Fibroblast of villous mesenchyme (primary cell): ENCODE data around the gene VGLL4. TPM values are rescaled to one million over a fixed set of nuclear protein-coding genes. Genes with fewer than 3 reads are reported as not detected.

Experiments
- DNase-seq: peaks from one replicate; pipeline ENCODE4 v3.0.0-alpha.2; 2010; ENCODE audit warnings: low read depth
- H3K4me3 ChIP-seq: 2 replicates; pipeline ENCODE4 v1.5.1; 2011; ENCODE audit warnings: low read depth, mild to moderate bottlenecking, low read length
- CTCF ChIP-seq: IDR thresholded peaks from 2 replicates; pipeline ENCODE4 v1.5.1; 2012; ENCODE audit warnings: low read depth, mild to moderate bottlenecking, low read length; ENCODE audit not compliant: insufficient read depth
- total RNA-seq: library from RNA; depleted of rRNA; stranded (reverse); fragments of >200 nt; gene quantifications from 2 replicates; pipeline ENCODE4 v1.2.3, GENCODE V29; 2012

The VGLL4 gene
- total RNA-seq, 1 donor: 65.6 TPM

GRCh38 chr3:11545186-11545851, 98.4 kb downstream of the VGLL4 start:
- TF ChIP-seq CTCF: no peak
- DNase-seq: no peak
- no peak overlapping the region for H3K4me3 ChIP-seq

GRCh38 chr3:11544412-11545181, 99.1 kb downstream of the VGLL4 start:
- no peak for TF ChIP-seq CTCF
- H3K4me3 ChIP-seq: no peak overlapping the region
- DNase-seq: peak; percentile 58

- no peak for TF ChIP-seq CTCF
- H3K4me3 ChIP-seq: no peak overlapping the region
- DNase-seq: no peak
Observed at GRCh38 chr3:11543948-11544387, 99.7 kb downstream of the VGLL4 start.

GRCh38 chr3:11543141-11543947, 100.4 kb downstream of the VGLL4 start:
- no peak for TF ChIP-seq CTCF
- no peak overlapping the region for H3K4me3 ChIP-seq
- no peak for DNase-seq

- no peak overlapping the region for H3K4me3 ChIP-seq
- TF ChIP-seq CTCF: no peak
- no peak for DNase-seq
Observed at GRCh38 chr3:11542551-11542950, 101.2 kb downstream of the VGLL4 start.

- no peak overlapping the region for H3K4me3 ChIP-seq
- TF ChIP-seq CTCF: no peak
- DNase-seq: peak; percentile 57
Observed at GRCh38 chr3:11541321-11542303, 102.1 kb downstream of the VGLL4 start.
